ENCODE results near the gene ZSCAN26.
"Not testable (repeated sequence)": the region's sequence is repeated elsewhere in the genome, so short reads cannot be mapped to it uniquely, and the experiment has no call there.

Gene ZSCAN26

GRCh38 chr6:28257042-28257441 lies 9.9 kb upstream of the ZSCAN26 start:
- no peak for DNase-seq

- DNase-seq = peak in 4 of 5 donors; percentile 10 to 52 (median 21)
Observed at GRCh38 chr6:28258877-28259777, 7.8 kb upstream of the ZSCAN26 start, which contains the start of gene NKAPL. NKAPL (plus strand) TSS chr6:28259297; CDS start chr6:28259372, 75 bp downstream.

GRCh38 chr6:28263922-28264321 lies 3.0 kb upstream of the ZSCAN26 start:
- no peak for DNase-seq

- peak in 1 of 5 donors; percentile 8 for DNase-seq
Observed at GRCh38 chr6:28264834-28265401, 2.0 kb upstream of the ZSCAN26 start.

GRCh38 chr6:28266563-28266961 lies 381 bp upstream of the ZSCAN26 start:
- no peak for DNase-seq

GRCh38 chr6:28267695-28268059 lies 734 bp downstream of the ZSCAN26 start:
- no peak for DNase-seq

- DNase-seq = peak in 1 of 5 donors; percentile 25
Observed at GRCh38 chr6:28269492-28269891, 2.5 kb downstream of the ZSCAN26 start.

GRCh38 chr6:28274888-28275287 lies 7.9 kb downstream of the ZSCAN26 start:
- no peak for DNase-seq

GRCh38 chr6:28277746-28278145 lies 10.8 kb downstream of the ZSCAN26 start:
- no peak for DNase-seq

GRCh38 chr6:28280595-28281287 lies 13.8 kb downstream of the ZSCAN26 start:
- no peak for DNase-seq

GRCh38 chr6:28281288-28282064 lies 14.5 kb downstream of the ZSCAN26 start, which contains the start of gene PGBD1:
PGBD1 (plus strand) TSS chr6:28281572; CDS start chr6:28283814, 2,242 bp downstream.
- peak in 3 of 5 donors; percentile 14 to 61 (median 17) for DNase-seq

GRCh38 chr6:28282926-28283325 lies 16.0 kb downstream of the ZSCAN26 start:
- DNase-seq = no peak

GRCh38 chr6:28291573-28291972 lies 24.6 kb downstream of the ZSCAN26 start:
- DNase-seq = no peak

- no peak for DNase-seq
Observed at GRCh38 chr6:28295326-28295725, 28.4 kb downstream of the ZSCAN26 start.

GRCh38 chr6:28296520-28297060 lies 29.6 kb downstream of the ZSCAN26 start:
- DNase-seq = no peak

- peak in 1 of 5 donors; percentile 6 for DNase-seq
Observed at GRCh38 chr6:28303570-28303969, 36.6 kb downstream of the ZSCAN26 start.

GRCh38 chr6:28306363-28306762 lies 39.4 kb downstream of the ZSCAN26 start:
- DNase-seq = not testable (repeated sequence)

- DNase-seq = no peak
Observed at GRCh38 chr6:28311139-28311823, 44.3 kb downstream of the ZSCAN26 start.

- DNase-seq = no peak
Observed at GRCh38 chr6:28312939-28313338, 46.0 kb downstream of the ZSCAN26 start.

GRCh38 chr6:28315628-28316027 lies 48.7 kb downstream of the ZSCAN26 start:
- no peak for DNase-seq

- DNase-seq = not testable (repeated sequence)
Observed at GRCh38 chr6:28317866-28318265, 50.9 kb downstream of the ZSCAN26 start.

- DNase-seq = no peak
Observed at GRCh38 chr6:28322661-28323060, 55.7 kb downstream of the ZSCAN26 start.
